GM12878 (cell line): ENCODE data around the gene LINC00632. TPM values are rescaled to one million over a fixed set of nuclear protein-coding genes. Genes with fewer than 3 reads are reported as not detected.

Experiments used
- ATAC-seq: fragments of 200-7000 bp; cut with Tn5 transposase; 3 replicates; pipeline ENCODE4 v1.9.1; 2020; ENCODE audit warnings: mild to moderate bottlenecking, moderate library complexity
- BruUV-seq: library from RNA; stranded (reverse); fragments of 400-500 nt; replicated peaks from 2 replicates; lab custom pipeline; 2021; lab: Mats Ljungman, UMichigan
- CTCF ChIA-PET: fragments of 300-600 bp; sonication (Branson Sonifier 250); formaldehyde crosslinking; extraction: SDS; loops from one replicate; lab custom pipeline; 2021; ENCODE audit warnings: inconsistent platforms; lab: Yijun Ruan, JAX
- POLR2A ChIA-PET: fragments of 350-600 bp; formaldehyde crosslinking; extraction: SDS; loops from one replicate; lab custom pipeline; 2021; ENCODE audit warnings: inconsistent platforms; lab: Charles Lee
- RAD21 ChIA-PET: fragments of 300-600 bp; sonication (Branson Sonifier 250); formaldehyde crosslinking; loops from one replicate; lab custom pipeline; 2023; ENCODE audit warnings: antibody characterized with exemption; ENCODE audit not compliant: unreplicated experiment; lab: Charles Lee
- SMC1A ChIA-PET: fragments of 300-600 bp; sonication (Branson Sonifier 250); formaldehyde crosslinking; loops from one replicate; lab custom pipeline; 2023; ENCODE audit not compliant: unreplicated experiment, uncharacterized antibody; lab: Charles Lee
- DNase-seq: peaks from one replicate; pipeline ENCODE4 v3.0.0-alpha.2; 2011; ENCODE audit warnings: low read depth, low spot score
- FAIRE-seq: peaks from 3 replicates; lab custom pipeline; 2011; peaks lifted over from hg19 to GRCh38; lab: Jason Lieb, UNC
- H2AFZ ChIP-seq: 2 replicates; pipeline ENCODE4 v1.6.0; 2011; ENCODE audit warnings: low read depth, low read length, control low read depth; ENCODE audit not compliant: control insufficient read depth
- H3K27ac ChIP-seq: 2 replicates; pipeline ENCODE4 v1.5.1; 2011; ENCODE audit warnings: control low read depth; ENCODE audit not compliant: control insufficient read depth, insufficient read depth
- H3K27me3 ChIP-seq, 2 experiments: replicated peaks in 1 of 2; 2 replicates each; pipeline versions ENCODE4 v1.6.0 to v1.6.1; 2011; ENCODE audit warnings: low read length in 1 of 2; ENCODE audit not compliant: control insufficient read depth in 2 of 2, insufficient read depth in 2 of 2
- H3K36me3 ChIP-seq, 2 experiments: 2 replicates each; pipeline ENCODE4 v1.5.1; 2011; ENCODE audit warnings: low read length in 1 of 2; ENCODE audit not compliant: control insufficient read depth in 2 of 2, insufficient read depth in 2 of 2
- H3K4me1 ChIP-seq: 2 replicates; pipeline ENCODE4 v1.6.1; 2011; ENCODE audit warnings: mild to moderate bottlenecking, low read length, moderate library complexity, mixed read lengths; ENCODE audit not compliant: control insufficient read depth, insufficient read depth
- H3K4me2 ChIP-seq: 2 replicates; pipeline ENCODE4 v1.6.0; 2011; ENCODE audit warnings: control low read depth; ENCODE audit not compliant: control insufficient read depth, insufficient read depth
- H3K4me3 ChIP-seq: fragments of 200-600 bp; sonication (generic); 2 replicates; pipeline ENCODE4 v1.5.1; 2016
- H3K79me2 ChIP-seq: 2 replicates; pipeline ENCODE4 v1.6.0; 2011; ENCODE audit warnings: low read length; ENCODE audit not compliant: control insufficient read depth, insufficient read depth
- H3K9ac ChIP-seq: 2 replicates; pipeline ENCODE4 v1.8.0; 2011; ENCODE audit warnings: low read length, control low read depth, mixed read lengths; ENCODE audit not compliant: control insufficient read depth, insufficient read depth
- H3K9me3 ChIP-seq: replicated peaks from 3 replicates; pipeline ENCODE4 v1.5.1; 2011; ENCODE audit warnings: mild to moderate bottlenecking, low read length; ENCODE audit not compliant: control insufficient read depth, insufficient read depth
- H4K20me1 ChIP-seq: 2 replicates; pipeline ENCODE4 v1.6.0; 2011; ENCODE audit not compliant: control insufficient read depth, insufficient read depth
- BMI1 ChIP-seq: fragments of 450-650 bp; IDR thresholded peaks from 2 replicates; pipeline ENCODE4 v1.6.1; 2016; ENCODE audit warnings: mild to moderate bottlenecking, moderate library complexity, borderline replicate concordance
- BRCA1 ChIP-seq: IDR thresholded peaks from 2 replicates; pipeline ENCODE4 v1.6.1; 2011; ENCODE audit warnings: low read depth, low read length, improper control_type of control experiment
- CEBPZ ChIP-seq: fragments of 150-350 bp; IDR thresholded peaks from 2 replicates; pipeline ENCODE4 v1.6.1; 2016; ENCODE audit warnings: low read depth, low read length
- CHD4 ChIP-seq: fragments of 200-600 bp; sonication (generic); IDR thresholded peaks from 2 replicates; pipeline ENCODE4 v1.6.1; 2016; ENCODE audit warnings: mild to moderate bottlenecking
- ELK1 ChIP-seq: IDR thresholded peaks from 2 replicates; pipeline ENCODE4 v1.6.1; 2012; ENCODE audit warnings: low read depth, low read length, improper control_type of control experiment
- EP300 ChIP-seq, 2 experiments: fragments of 150-350 bp in 1 of 2; IDR thresholded peaks; 2 replicates each; pipeline ENCODE4 v1.6.1; 2011 to 2012; ENCODE audit warnings: low read depth in 2 of 2, low read length in 2 of 2, borderline replicate concordance in 1 of 2, improper control_type of control experiment in 1 of 2, inconsistent platforms in 1 of 2; ENCODE audit not compliant: control insufficient read depth in 1 of 2
- POLR2AphosphoS2 ChIP-seq: IDR thresholded peaks from 2 replicates; pipeline ENCODE4 v1.6.1; 2011; ENCODE audit warnings: low read depth, mild to moderate bottlenecking, low read length, improper control_type of control experiment, moderate library complexity
- RFX5 ChIP-seq: IDR thresholded peaks from 2 replicates; pipeline ENCODE4 v1.6.1; 2011; ENCODE audit warnings: low read depth, low read length, improper control_type of control experiment
- SMC3 ChIP-seq: IDR thresholded peaks from 2 replicates; pipeline ENCODE4 v1.6.1; 2011; ENCODE audit warnings: low read length, improper control_type of control experiment, borderline replicate concordance
- SP1 ChIP-seq: IDR thresholded peaks from one replicate; pipeline ENCODE4 v1.6.1; 2011; ENCODE audit warnings: low read depth, low read length
- TBL1XR1 ChIP-seq: IDR thresholded peaks from 2 replicates; pipeline ENCODE4 v1.6.1; 2012; ENCODE audit warnings: low read depth, low read length, improper control_type of control experiment
- ZSCAN29 ChIP-seq: fragments of 450-650 bp; IDR thresholded peaks from 2 replicates; pipeline ENCODE4 v1.6.1; 2017; ENCODE audit warnings: mild to moderate bottlenecking, moderate library complexity
- WGBS: methylation state at CpG from one replicate; pipeline ENCODE4 v1.1.6; 2016; ENCODE audit warnings: low lambda C conversion rate; ENCODE audit not compliant: insufficient replicate concordance, insufficient coverage; ENCODE audit errors: missing lambda C conversion rate; 5-methylcytosine and 5-hydroxymethylcytosine counted together
- in situ Hi-C: fragments of 300-500 bp; cut with MboI; formaldehyde crosslinking; loops from 9 replicates; pipeline ENCODE4 v1.14.3; 2018; ENCODE audit warnings: mixed read lengths
- intact Hi-C: fragments of 100-400 bp; cut with micrococcal nuclease; formaldehyde crosslinking; loops from one replicate; pipeline ENCODE4 v1.14.2; 2022; ENCODE audit not compliant: unreplicated experiment
- polyA plus RNA-seq, 11 experiments: library from polyadenylated mRNA; depleted of rRNA in 4 of 11; unstranded in 6 of 11; stranded (reverse) in 5 of 11; fragments of >200 nt; fragmentation: Nextera tagmentation in 4 of 11; fragmentation: Illumina TruSeq in 1 of 11; extraction: Ambion mirVana in 4 of 11; extraction: Trizol in 1 of 11; gene quantifications; 1 replicate in 1 of 11; 2 replicates in 10 of 11; pipeline versions ENCODE4 v1.2.1 to v1.2.3, GENCODE V29; 2011 to 2016; ENCODE audit warnings: inconsistent platforms in 2 of 11, missing spikeins in 2 of 11, low read depth in 1 of 11
- total RNA-seq, 4 experiments: library from RNA; depleted of rRNA in 3 of 4; stranded (reverse); fragments of >200 nt in 3 of 4; fragmentation: Illumina TruSeq in 1 of 4; extraction: Trizol in 1 of 4; gene quantifications; 2 replicates each; pipeline versions ENCODE4 v1.2.1 to v1.2.3, GENCODE V29; 2013 to 2021
- TF ChIP-seq, protein P1 (sequence below): fragments of 450-650 bp; conservative IDR thresholded peaks from 2 replicates; pipeline ENCODE4 v1.6.1; 2017; ENCODE audit warnings: mild to moderate bottlenecking, moderate library complexity

The LINC00632 gene
- total and polyA plus RNA-seq, 10 of the 15 experiments (the other 5 are each of a cell fraction or from before 2014, with no cell fraction given): 0.26 to 0.50 TPM; not detected in 8

- H2AFZ ChIP-seq: no peak overlapping the region
Measured at GRCh38 chrX:140715787-140716186, 6.2 kb downstream of the LINC00632 start.

More at GRCh38 chrX:140715787-140716186, 6.2 kb downstream of the LINC00632 start:
- FAIRE-seq (no peak), DNase-seq (no peak)
- H3K9ac ChIP-seq: no peak overlapping the region
- intact Hi-C loops: no loop called here
- no peak overlapping the region for H3K27ac ChIP-seq
- H3K4me1 ChIP-seq: no peaks in the 10 kb centered on the region
- BruUV-seq: no TSS peak
- TF ChIP-seq ZSCAN29: no peak
- TF ChIP-seq TBL1XR1: no peak
- TF ChIP-seq BMI1: no peak
- TF ChIP-seq ELK1: no peak
- no peak for TF ChIP-seq SMC3
- no peak for TF ChIP-seq EP300 (IDR thresholded peaks at IDR 0.05; ENCODE audit: borderline replicate concordance in 1 of 2, control insufficient read depth in 1 of 2, low read depth in 2 of 2, low read length in 2 of 2)
- no peak for TF ChIP-seq SP1
- TF ChIP-seq, protein P1, sequence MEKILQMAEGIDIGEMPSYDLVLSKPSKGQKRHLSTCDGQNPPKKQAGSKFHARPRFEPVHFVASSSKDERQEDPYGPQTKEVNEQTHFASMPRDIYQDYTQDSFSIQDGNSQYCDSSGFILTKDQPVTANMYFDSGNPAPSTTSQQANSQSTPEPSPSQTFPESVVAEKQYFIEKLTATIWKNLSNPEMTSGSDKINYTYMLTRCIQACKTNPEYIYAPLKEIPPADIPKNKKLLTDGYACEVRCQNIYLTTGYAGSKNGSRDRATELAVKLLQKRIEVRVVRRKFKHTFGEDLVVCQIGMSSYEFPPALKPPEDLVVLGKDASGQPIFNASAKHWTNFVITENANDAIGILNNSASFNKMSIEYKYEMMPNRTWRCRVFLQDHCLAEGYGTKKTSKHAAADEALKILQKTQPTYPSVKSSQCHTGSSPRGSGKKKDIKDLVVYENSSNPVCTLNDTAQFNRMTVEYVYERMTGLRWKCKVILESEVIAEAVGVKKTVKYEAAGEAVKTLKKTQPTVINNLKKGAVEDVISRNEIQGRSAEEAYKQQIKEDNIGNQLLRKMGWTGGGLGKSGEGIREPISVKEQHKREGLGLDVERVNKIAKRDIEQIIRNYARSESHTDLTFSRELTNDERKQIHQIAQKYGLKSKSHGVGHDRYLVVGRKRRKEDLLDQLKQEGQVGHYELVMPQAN: no peak
- TF ChIP-seq POLR2AphosphoS2: no peak
- TF ChIP-seq CEBPZ: no peak
- TF ChIP-seq RFX5: no peak
- no peak for TF ChIP-seq BRCA1
- no peak for TF ChIP-seq CHD4
- TF ChIP-seq, all 136 proteins: peak for 0
- no peak overlapping the region for H3K4me2 ChIP-seq
- 2% methylated on average over 5 of the region's 5 CpGs for WGBS
- ATAC-seq: no peak
- no peaks in the 10 kb centered on the region for H3K79me2 ChIP-seq
- in situ Hi-C loops: no loop called here
- H3K4me3 ChIP-seq: no peak overlapping the region
- ChIA-PET CTCF (no interaction called here), POLR2A (no interaction called here), SMC1A (no interaction called here), RAD21 (no interaction called here)
- H3K36me3 ChIP-seq: no peaks in the 10 kb centered on the region
- H4K20me1 ChIP-seq: no peaks in the 10 kb centered on the region
- H3K27me3 ChIP-seq: no peaks in the 10 kb centered on the region
- H3K9me3 ChIP-seq: no peaks in the 10 kb centered on the region
